Measurements from ENCODE around the gene KIAA1549.

KIAA1549 gene

DNA sequence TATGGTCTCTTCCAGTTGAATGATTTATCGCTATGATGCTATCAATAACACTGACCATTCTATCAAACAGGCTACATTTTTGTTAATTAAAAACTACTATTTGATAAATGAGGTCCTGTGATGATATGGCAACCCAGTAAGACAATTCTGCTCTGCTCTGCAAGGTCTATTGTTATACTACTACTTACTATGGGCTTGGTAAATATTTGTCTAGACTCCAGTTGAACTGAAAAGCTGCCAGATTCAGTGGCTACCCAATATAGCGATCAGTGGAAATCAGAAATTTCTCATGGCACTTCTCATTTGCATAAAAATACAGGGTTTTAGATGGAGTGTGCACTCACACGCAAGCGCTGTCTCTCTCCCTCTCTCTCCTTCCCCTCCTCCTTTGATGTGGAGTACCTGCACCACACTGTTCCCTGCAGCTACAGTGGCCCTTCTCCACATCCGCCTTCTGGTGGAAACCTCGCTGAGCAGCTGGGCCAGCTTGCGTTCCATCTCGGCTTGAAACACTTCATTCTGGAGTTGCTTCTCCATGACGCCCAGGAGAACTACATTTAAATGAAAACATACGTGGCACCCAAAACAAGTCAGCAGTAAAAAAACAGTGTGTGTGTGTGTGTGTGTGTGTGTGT lies 77.9 kb downstream of the KIAA1549 start:
- DNase-seq, result no peak

DNA sequence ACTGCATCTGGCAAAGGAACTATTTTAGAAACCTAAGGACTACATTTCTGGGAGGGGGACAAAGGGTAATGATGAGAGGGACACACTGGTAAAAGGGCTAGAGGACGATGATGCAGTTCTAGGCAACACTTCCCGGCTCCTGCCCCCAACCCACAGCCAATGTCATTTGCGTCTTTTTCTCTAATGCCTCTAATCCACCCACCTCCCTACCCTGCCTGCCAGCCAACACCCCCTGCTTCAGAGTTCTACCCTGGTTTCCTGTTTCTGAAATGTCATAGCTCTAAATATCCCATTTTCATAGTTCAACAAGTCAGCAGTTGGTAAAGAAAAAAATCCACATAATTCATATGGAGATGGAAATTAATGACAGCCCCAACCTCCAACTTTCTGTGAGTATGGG lies 79.0 kb downstream of the KIAA1549 start:
- DNase-seq, result no peak

DNA sequence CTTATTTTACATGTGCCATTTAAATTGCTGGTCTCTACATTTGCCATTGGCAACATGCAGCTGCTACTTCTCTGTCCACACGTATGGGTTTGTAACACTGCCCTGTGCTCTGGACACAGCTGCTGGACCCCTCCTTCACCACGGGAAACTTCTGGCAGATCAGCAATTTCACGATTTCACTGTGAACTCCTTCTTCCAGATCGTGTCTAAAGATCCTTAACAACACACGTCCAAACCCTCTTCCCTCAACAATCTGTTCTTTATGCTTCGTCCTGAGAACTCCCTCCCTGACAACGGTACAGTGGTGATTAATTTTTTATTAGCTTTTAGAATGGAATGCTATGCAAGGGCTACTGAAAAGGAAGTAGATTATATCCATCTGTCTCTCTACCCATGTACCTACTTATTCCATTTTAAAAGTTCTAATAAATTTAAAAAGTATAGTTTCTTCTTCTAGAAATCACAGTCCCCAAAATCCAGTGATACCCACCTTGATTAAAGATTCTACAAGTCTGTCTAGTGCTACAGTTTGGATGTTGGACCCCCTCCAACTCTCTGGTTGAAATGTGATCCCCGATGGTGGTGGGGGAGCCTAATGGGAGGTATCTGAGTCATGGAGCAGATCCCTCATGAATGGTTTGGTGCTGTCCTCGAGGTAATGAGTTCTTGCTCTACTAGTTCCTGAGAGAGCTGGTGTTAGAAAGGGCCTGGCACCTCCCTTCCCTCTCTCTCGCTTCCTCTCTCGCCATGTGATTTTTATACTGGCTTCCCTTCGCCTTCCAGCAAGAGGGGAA lies 81.0 kb downstream of the KIAA1549 start:
- no peak for DNase-seq

DNA sequence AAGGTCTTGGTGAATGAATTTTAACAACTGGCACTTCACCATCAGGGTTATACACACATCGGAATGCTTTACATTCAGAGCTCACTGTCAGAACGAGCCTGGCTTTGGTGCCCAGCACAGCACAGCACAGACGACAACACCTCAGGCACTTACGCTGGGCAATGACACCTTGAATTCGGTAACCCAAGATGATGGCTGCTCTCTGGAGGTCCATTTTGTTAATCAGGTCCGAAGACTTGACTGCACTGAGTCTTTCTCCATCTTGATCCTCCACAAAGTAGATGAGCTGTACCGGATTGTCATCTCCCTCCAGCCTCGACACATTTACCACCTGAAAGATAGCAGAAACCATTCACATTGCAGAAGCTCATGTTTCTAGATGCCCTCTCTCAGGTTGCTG lies 82.4 kb downstream of the KIAA1549 start:
- DNase-seq, result no peak

DNA sequence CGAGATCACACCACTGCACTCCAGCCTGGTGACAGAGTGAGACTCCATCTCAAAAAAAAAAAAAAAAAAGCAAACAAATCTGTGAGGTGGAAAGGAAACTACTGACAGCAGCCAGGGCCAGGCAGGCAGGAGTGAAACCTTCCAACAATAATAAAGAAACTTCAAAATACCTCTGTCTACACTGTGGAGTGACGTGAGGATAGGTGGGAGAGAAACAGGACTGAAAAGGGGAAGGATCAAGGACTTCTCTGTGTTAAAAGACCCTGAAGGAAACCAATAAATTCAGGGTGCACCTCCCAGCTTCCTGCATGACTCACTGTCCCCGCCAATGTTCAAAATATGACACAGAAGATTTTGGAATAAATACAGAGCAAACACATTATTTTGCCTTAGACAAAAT lies 82.9 kb downstream of the KIAA1549 start:
- peak; percentile 27 for DNase-seq

DNA sequence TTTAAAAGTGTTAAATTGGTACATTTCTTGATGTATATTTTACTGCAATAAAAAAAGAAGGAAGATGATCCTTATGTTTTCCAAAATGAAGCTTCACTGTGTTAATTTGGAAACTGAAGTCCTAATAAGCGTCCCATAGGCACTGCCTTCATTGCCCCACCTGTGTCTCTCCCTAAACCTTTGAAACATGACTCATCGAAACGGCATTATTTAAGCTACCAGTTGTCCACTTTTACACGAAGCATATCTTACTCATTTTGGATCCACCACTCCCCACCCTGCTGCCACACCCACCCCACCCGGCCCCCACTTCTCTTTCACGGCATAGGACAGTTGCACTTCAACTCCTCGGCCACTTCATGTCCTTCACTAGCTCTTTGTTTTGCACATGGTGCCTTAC lies 85.5 kb downstream of the KIAA1549 start:
- DNase-seq, result no peak

DNA sequence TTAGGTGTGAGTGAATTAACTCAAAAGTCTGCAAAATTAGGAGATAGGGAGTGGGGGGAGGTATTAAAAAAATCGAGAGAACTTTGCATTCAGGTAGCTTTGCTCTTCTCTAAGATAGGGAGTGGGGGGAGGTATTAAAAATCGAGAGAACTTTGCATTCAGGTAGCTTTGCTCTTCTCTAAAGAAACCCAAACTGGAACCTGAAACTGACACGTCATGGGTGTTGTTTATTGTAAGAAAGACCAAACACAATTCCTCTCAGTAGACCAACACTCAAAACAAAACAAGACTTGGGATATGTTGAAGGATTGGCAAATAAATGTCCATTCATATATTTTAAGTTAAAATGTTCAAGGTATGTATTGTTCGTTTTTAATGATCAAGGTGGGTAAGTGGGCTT lies 87.9 kb downstream of the KIAA1549 start:
- no peak for DNase-seq

DNA sequence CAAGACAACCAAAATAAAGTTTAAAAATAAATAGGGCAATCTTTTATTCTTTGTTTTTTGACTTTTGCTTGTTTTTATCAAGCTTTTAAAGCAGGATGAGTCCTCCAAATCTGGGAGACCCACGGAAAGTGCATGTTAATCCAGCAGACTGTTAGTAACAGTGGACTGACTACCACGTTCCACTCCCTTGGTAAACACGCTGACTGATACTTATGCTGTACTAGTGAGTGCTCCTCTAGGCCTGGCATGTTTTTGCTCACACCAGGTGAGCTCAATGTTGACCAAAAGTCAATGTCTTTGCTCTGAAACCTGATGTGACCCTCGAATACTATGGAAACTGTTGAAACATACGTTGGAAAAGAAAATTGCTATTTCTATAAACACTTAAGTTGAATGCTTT lies 88.4 kb downstream of the KIAA1549 start:
- no peak for DNase-seq

DNA sequence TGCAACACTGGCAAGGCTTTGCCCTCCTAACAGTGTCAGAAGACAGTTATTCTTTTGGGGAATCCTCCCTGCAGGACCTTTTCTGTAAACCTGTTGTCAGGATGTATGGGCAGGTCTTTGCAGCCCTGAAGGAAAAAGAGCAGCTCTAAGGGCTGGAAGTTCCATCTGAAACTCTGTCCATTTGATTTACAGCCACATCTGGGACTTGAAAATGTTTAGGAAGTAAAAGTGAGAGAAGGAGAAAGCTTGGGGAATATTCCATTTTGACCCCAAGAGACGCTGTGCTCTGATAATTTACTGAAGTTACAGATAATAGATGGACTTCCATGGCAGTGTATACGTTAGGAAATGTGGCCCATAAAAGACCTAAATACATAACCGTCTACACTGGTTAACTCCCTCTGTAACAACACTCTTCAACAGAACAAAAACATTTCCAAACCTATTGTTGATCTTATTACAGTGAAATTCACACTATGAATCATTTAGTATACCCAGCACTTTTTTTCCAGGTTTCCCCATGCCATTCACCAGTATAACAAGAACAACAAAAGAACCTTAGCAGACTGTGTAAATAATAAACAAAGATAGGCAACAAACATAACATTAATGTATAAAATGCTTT lies 89.1 kb downstream of the KIAA1549 start:
- DNase-seq, result no peak

DNA sequence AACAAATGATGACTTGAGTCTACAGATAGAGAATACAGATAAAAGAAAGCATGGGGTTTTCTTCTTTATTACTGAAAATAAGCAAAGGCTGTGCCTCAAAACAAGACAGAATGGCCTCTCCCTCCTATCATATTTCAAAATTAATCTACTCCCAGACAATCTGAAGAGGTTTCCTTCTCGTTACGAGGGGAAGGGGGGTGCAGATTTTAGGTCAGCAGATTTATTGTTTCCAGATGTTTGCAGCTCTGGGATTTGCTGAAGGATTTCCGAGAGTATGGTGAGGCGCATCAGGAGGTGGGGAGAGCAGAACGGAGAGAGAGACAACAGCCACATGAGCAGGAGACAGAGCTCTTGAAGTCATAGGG lies 89.8 kb downstream of the KIAA1549 start:
- no peak for DNase-seq

DNA sequence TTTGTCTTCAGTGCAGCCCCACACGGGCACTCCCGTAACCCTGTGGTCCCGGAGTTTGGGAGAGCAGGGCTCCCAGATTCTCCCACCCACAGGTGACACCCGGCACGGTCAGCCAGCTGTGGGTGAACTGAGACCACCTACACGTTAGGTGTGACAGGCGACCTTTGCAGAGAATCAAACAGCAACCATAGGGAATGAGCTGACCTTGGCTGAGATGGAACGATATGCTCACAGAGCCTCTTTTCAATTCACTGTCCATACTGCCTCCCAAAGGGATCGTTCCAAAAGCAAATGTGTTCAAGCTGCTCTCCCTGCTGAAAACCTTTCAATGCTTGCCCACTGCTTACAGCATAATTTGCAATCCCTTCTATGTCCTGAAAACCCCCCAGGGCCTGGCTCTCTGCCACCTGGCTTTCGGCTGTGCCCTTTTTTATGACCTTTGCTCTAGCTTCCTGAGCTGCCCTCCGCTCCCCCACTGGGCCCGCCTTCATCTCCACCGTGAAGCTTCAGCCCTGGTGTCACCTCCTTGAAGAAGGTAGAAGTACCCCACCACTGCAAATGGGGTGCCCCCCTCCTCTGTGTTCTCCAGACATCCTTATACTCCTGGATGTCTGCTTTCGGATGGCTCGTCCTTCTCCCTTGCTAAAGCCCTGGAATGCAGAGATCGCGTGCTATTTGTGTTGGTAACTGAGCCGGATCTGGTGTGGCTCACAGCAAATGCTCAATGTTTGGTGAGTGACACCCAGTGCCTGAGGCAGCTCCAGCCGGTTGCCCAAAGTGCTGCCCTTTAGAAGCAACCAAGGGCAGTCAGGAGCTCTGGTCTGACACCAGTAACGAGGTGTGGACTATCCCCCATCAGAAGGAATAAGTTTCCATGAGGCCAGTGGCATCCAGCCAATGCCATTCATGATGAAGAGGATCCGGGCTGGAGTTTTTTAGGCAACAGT lies 90.4 kb downstream of the KIAA1549 start:
- DNase-seq, result no peak

DNA sequence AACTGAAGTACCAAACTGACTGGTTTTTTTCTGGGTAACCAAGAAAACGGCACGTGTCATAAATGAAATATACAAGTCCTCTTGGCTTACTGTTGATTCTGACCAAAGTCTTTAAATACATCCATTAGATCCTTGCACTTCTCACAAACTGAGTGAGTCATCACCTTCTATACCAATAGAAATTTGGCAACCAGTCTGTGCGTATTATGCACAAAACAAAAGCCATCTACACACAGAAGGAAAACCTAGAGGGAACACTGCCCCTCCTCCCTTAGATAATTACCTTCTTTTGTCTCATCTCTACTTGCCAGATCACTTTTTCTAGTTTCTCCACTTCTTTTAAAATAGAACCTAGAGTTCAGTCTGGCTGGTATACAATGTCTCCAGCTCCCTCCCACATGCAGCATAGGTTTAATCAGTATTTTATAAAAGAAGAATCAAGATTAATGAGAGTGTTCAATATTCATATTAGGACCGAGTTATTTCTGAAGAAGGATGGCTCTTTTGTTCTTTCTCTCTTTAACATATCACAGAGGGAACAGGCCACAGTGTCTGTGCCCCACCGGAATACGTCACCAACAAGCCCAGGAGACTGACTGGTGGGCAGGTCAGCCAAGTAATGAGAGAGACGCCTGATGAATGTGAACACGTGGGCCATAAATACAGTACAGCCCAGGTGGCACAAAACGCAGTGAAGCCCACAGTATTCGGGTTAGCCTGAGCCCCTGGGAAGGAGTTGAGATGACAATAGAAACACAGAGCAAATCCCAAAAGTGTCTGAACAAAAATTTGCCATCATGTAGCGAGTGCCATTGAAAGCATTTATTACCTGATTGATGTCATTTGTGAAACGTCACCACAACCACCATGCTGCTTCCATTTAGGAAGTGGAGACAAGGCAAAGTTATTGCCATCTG lies 91.3 kb downstream of the KIAA1549 start:
- DNase-seq, result peak; percentile 65

DNA sequence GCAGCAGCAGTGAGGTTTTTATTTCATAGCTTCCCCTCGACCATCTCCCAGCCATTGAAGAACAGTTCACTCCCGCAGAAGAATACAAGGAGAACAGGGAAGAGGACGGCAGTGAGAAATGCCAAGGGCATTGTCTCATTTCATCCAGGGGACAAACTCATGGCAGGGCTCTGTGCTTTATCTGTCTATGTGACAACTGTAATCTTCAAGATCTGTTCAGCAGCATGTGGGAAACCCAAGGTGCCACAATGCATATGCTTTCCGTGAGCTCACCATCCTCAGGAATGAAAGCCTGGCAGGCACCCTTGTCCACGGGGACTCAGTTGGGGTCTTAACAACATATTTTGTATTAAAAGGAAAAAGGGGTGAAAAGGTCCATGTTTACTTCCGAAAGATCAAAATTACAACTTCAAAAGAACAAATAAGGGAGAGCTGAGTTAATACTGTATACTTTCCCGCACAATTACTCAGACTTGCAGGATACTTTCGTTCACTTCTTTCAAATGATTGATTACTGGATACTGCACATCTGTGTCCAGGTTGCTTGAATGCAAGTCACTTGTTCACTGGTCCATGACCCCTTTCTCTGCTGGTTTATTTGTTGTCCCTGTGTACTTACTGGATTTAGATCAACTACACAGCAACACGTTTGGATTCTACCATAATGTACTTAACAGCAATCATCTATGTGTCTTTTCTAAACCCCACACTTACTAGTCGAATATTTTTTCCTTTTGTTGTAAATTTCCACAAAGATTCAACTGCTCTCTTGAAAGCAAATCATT lies 93.1 kb downstream of the KIAA1549 start:
- DNase-seq, result no peak

DNA sequence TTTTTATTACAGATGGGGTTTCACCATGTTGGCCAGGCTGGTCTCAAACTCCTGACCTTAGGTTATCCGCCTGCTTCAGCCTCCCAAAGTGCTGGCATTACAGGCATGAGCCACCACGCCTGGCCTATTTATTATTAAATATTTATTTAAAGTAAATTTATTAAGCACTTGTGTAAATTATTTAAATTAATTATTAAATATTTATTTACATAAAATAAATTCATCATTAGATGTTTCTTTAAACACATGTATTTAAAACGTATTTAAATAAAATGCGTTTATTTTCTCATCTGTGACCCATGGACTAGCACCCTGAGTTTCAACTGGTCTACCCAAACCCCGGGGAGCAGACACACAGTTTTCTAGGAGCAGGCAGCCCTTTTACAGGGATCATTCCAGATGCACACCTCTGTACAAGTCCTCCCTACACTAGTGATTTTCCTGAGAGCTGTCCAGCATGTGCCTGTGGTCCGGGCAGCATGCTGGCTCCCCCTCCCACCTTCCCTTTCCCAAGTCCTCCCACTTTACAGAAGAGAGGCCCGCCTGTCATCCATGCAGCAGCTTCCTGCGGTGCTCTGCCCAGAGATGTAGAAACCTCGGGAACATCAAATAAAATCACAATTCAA lies 94.0 kb downstream of the KIAA1549 start:
- no peak for DNase-seq

DNA sequence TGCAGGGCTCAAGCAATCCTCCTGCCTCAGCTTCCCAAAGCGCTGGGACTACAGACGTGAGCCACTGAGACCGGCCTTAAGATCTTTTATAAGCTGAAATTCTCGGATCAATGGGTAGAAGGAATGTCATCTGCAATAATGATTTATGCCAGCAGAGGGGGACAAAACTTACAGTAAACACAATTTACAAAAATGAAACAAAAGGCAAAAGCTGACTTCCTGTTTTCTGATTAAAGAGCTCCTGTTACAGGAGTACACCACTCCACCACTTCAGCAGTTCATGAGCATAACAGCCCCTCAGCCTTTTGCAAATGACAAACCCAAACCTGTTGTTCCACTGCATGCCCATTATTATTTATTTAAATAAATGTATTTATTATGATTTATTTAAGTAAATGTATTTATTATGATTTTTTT lies 94.7 kb downstream of the KIAA1549 start:
- peak; percentile 88 for DNase-seq

DNA sequence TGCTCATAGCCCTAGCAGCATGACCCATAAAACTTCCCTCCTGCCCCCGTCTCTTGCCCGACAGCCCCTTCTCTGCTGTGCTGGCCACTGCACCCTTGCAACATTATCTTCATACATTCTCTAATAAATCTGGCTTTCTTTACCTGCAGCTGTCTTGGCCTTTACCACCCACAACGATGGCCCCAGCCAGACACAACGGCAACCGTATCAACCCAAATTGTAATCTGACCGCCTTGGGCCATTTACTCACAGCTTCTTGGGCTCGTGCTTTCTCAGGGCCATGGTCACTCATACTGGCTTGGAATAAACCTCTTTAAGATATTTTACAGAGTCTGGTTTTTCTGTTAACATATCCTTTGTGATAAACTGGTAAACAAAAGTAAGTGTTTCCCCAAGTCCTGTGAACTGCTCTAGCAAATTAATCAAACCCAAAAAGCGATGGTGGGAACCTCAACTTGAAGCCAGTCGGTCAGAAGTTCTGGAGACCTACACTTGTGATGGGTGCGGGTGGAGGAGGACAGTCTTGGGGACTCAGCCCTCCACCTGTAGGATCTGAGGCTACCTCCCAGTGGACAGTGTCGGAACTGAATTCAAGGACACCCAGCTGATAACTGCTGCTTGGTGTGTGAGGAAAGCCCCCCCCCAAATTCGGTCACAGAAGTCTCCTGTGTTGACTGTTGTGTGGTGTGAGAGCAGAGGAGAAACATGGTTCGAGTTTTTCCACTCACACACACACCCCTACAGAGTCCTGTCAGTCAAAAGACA lies 95.6 kb downstream of the KIAA1549 start:
- no peak for DNase-seq

DNA sequence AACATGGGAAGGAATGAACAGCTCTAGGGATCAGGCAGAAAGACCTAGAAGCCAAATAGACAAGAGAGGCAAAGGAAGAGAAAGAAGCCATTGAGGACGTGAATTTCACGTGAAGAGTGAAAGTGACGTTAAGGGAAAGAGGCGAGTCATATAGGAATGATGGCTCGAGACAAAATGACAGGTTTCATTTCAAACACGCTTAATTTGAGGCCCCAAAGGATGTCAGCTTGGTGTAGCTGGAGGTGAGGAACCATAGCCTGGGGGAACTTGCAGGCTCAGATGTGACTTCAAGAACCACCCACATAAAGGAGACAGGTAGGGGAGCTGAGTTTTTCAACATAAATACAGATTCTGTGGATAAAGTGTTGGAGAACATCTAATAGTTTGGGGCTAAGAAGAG lies 98.9 kb downstream of the KIAA1549 start:
- DNase-seq, result no peak

DNA sequence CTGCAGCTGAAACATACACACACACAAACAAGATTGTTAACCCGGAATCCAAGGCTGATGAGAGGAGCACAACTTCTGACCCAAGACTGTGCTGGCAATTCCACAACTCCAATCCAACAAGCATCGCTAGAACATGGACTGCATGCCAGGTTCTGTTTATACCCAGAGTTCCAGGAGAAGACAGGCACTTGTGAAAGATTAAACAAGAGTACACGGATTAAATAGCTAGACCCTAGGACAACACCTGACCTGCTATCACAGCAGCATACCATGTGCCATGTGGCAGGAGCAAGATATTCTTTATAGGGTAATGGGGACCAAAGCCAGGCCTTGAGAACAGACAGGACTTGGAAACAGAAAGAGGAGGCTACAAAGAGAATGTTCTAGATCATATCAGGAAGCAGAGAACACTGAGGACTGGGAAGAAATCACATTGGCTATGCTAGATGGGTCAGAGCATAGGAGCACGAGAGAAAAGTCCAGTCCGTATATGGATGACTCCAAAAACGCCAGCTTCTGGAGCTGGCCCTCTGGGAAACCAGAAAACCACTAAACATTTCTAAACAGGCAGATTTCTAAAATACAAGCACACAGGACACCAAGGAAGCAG lies 99.5 kb downstream of the KIAA1549 start:
- no peak for DNase-seq

DNA sequence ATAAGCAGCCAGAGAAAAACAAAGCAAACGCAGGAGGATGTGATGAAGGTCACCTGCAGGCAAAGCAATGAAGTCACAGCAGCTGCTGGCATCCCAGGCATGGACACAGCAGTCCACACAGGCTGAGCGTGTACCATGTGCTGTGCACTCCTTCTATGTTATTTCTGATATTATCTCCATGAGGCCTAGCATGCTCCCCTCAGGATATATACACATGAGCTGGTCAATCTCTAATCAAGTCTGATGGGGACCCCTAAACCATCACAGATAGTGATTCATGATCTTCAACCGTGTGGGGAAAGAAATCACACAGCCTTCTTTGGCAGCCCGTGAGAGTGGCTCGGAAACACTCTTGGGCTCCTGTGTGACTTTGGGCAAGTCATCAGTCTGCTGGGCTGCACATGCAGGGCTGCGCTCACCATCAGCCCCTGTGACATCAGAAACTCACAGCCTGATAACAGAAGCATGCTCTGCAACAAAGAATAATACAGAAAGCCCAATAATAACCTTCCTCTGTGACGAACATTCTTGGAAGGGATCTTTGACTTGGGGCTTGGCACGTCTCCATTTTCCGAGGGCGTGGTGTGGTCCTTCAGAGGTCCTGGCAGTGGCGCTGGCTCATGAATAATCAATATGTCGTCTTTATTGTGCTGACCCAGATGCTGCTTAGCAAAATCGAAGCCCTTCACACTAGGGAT lies 100.2 kb downstream of the KIAA1549 start:
- DNase-seq, result no peak
